IMR-90 (cell line): Measurements from ENCODE around the gene PAPLN. TPM values are rescaled to one million over a fixed set of nuclear protein-coding genes. Genes with fewer than 3 reads are reported as not detected.
A peak's percentile ranks its signal among the peaks of the same experiment; 100 is the strongest.

ENCODE experiments used
- ATAC-seq: fragments of 200-7000 bp; cut with Tn5 transposase; 2 replicates; pipeline ENCODE4 v1.9.1; 2020; ENCODE audit warnings: low read depth, mild to moderate bottlenecking, moderate library complexity
- BruUV-seq: library from RNA; stranded (reverse); fragments of 400-500 nt; replicated peaks from 2 replicates; lab custom pipeline; 2021; lab: Mats Ljungman, UMichigan
- CTCF ChIA-PET: fragments of 300-600 bp; formaldehyde crosslinking; extraction: SDS; loops from one replicate; lab custom pipeline; 2021; ENCODE audit warnings: antibody characterized with exemption; lab: Yijun Ruan, JAX
- POLR2A ChIA-PET: fragments of 300-600 bp; sonication (Branson Sonifier 250); formaldehyde crosslinking; loops from one replicate; lab custom pipeline; 2022; ENCODE audit warnings: antibody characterized with exemption; ENCODE audit not compliant: unreplicated experiment; lab: Charles Lee
- DNase-seq: peaks from one replicate; pipeline ENCODE4 v3.0.0; 2013
- H2AFZ ChIP-seq: replicated peaks from 2 replicates; pipeline ENCODE3; 2013; ENCODE audit warnings: low read length, mild to moderate bottlenecking; ENCODE audit not compliant: poor library complexity
- H2AK5ac ChIP-seq: 2 replicates; pipeline ENCODE4 v1.6.1; 2013; ENCODE audit warnings: low read depth, low read length, inconsistent platforms
- H2AK9ac ChIP-seq: replicated peaks from 2 replicates; pipeline ENCODE3; 2013; ENCODE audit warnings: mild to moderate bottlenecking, low read depth, low read length, moderate library complexity; ENCODE audit not compliant: poor library complexity
- H2BK120ac ChIP-seq: 2 replicates; pipeline ENCODE4 v1.6.1; 2013; ENCODE audit warnings: low read depth, low read length, inconsistent platforms
- H2BK15ac ChIP-seq: 3 replicates; pipeline ENCODE4 v1.6.1; 2013; ENCODE audit warnings: low read depth, low read length, inconsistent platforms
- H2BK20ac ChIP-seq: 2 replicates; pipeline ENCODE4 v1.6.1; 2013; ENCODE audit warnings: low read depth, mild to moderate bottlenecking, inconsistent platforms, low read length, moderate library complexity
- H2BK5ac ChIP-seq: 2 replicates; pipeline ENCODE4 v1.6.1; 2013; ENCODE audit warnings: mild to moderate bottlenecking, low read depth, low read length, inconsistent platforms; ENCODE audit not compliant: poor library complexity, severe bottlenecking
- H3K14ac ChIP-seq: replicated peaks from 2 replicates; pipeline ENCODE4 v1.6.1; 2013; ENCODE audit warnings: low read depth, low read length, inconsistent platforms
- H3K18ac ChIP-seq: 2 replicates; pipeline ENCODE4 v1.6.1; 2013; ENCODE audit warnings: low read depth, low read length, control low read depth
- H3K23ac ChIP-seq: 2 replicates; pipeline ENCODE4 v1.6.1; 2013; ENCODE audit warnings: low read depth, low read length, inconsistent platforms
- H3K27ac ChIP-seq: 2 replicates; pipeline ENCODE4 v1.5.1; 2013; ENCODE audit warnings: mild to moderate bottlenecking, control low read depth, low read length; ENCODE audit not compliant: insufficient read depth
- H3K27me3 ChIP-seq: 2 replicates; pipeline ENCODE4 v1.6.1; 2013; ENCODE audit warnings: low read length; ENCODE audit not compliant: control insufficient read depth, insufficient read depth
- H3K36me3 ChIP-seq: 2 replicates; pipeline ENCODE4 v1.6.1; 2013; ENCODE audit warnings: low read length, mixed read lengths; ENCODE audit not compliant: control insufficient read depth, insufficient read depth
- H3K4ac ChIP-seq: 2 replicates; pipeline ENCODE4 v1.6.1; 2013; ENCODE audit warnings: low read depth, low read length, inconsistent platforms
- H3K4me1 ChIP-seq: 2 replicates; pipeline ENCODE4 v1.6.1; 2013; ENCODE audit warnings: low read length, mixed read lengths; ENCODE audit not compliant: control insufficient read depth, insufficient read depth
- H3K4me2 ChIP-seq: 2 replicates; pipeline ENCODE4 v1.6.1; 2013; ENCODE audit warnings: low read depth, mild to moderate bottlenecking, control low read depth, low read length, moderate library complexity
- H3K4me3 ChIP-seq: 2 replicates; pipeline ENCODE4 v1.5.1; 2013; ENCODE audit warnings: low read depth, mild to moderate bottlenecking, control low read depth, low read length, moderate library complexity; ENCODE audit not compliant: insufficient read depth
- H3K56ac ChIP-seq: 2 replicates; pipeline ENCODE4 v1.6.1; 2013; ENCODE audit warnings: low read length, inconsistent platforms; ENCODE audit not compliant: insufficient read depth; ENCODE audit errors: extremely low read depth
- H3K79me1 ChIP-seq, 2 experiments: 2 replicates each; pipeline ENCODE4 v1.6.1; 2013; ENCODE audit warnings: low read length in 2 of 2, inconsistent platforms in 1 of 2, low read depth in 1 of 2
- H3K9ac ChIP-seq: 2 replicates; pipeline ENCODE4 v1.6.1; 2013; ENCODE audit warnings: low read depth, low read length, control low read depth
- H3K9me1 ChIP-seq: 2 replicates; pipeline ENCODE4 v1.6.1; 2013; ENCODE audit warnings: low read length, inconsistent platforms; ENCODE audit not compliant: insufficient read depth
- H3K9me3 ChIP-seq: 2 replicates; pipeline ENCODE4 v1.6.1; 2013; ENCODE audit warnings: low read length; ENCODE audit not compliant: control insufficient read depth, insufficient read depth
- H4K20me1 ChIP-seq: 2 replicates; pipeline ENCODE4 v1.6.1; 2013; ENCODE audit warnings: low read length, inconsistent platforms; ENCODE audit not compliant: insufficient read depth
- H4K5ac ChIP-seq: 2 replicates; pipeline ENCODE4 v1.6.1; 2013; ENCODE audit warnings: mild to moderate bottlenecking, low read depth, low read length, control low read depth
- H4K8ac ChIP-seq, 2 experiments: 2 replicates each; pipeline ENCODE4 v1.6.1; 2013; ENCODE audit warnings: low read depth in 2 of 2, low read length in 2 of 2, control low read depth in 1 of 2, inconsistent platforms in 1 of 2
- H4K91ac ChIP-seq: 2 replicates; pipeline ENCODE4 v1.6.1; 2013; ENCODE audit warnings: low read depth, low read length, inconsistent platforms; ENCODE audit not compliant: insufficient read depth
- MAFK ChIP-seq: IDR thresholded peaks from 2 replicates; pipeline ENCODE4 v1.6.1; 2012; ENCODE audit warnings: low read depth, low read length, improper control_type of control experiment
- WGBS, 2 experiments: methylation state at CpG; one replicate each; pipeline versions ENCODE4 v1.1.5 to v1.1.7; 2013; ENCODE audit warnings: missing lambda C conversion rate in 2 of 2; ENCODE audit not compliant: insufficient read length in 1 of 2; ENCODE audit errors: extremely low coverage in 2 of 2; 5-methylcytosine and 5-hydroxymethylcytosine counted together
- dilution Hi-C: fragments of 300-500 bp; cut with HindIII; formaldehyde crosslinking; loops from one replicate; pipeline ENCODE4 v1.14.3; 2018; ENCODE audit warnings: low sequenced_read_pairs; ENCODE audit not compliant: unreplicated experiment
- in situ Hi-C: fragments of 300-500 bp; cut with MboI; formaldehyde crosslinking; loops from 3 replicates; pipeline ENCODE4 v1.14.3; 2019; ENCODE audit warnings: low sequenced_read_pairs, inconsistent platforms, mixed read lengths
- intact Hi-C: fragments of 100-400 bp; cut with micrococcal nuclease; formaldehyde crosslinking; loops from 2 replicates; pipeline ENCODE4 v1.10.0; 2022
- polyA plus RNA-seq, 3 experiments: library from polyadenylated mRNA; depleted of rRNA; stranded (reverse); fragments of >200 nt; gene quantifications; 2 replicates each; pipeline ENCODE4 v1.2.3, GENCODE V29; 2012; ENCODE audit warnings: low replicate concordance in 1 of 3
- total RNA-seq: library from RNA; depleted of rRNA; stranded (reverse); fragments of >200 nt; gene quantifications from 2 replicates; pipeline ENCODE4 v1.2.3, GENCODE V29; 2012
- TF ChIP-seq, protein P1 (sequence below): conservative IDR thresholded peaks from 2 replicates; pipeline ENCODE4 v1.5.1; 2012; ENCODE audit warnings: mild to moderate bottlenecking, low read depth, low read length, improper control_type of control experiment

Gene PAPLN
- total and polyA plus RNA-seq, 2 of the 4 experiments (the other 2 are of a cell fraction) = 0.36 to 1.2 TPM

GRCh38 chr14:73249108-73249507 is 11.8 kb downstream of the PAPLN start:
- dilution Hi-C loops (no loop called here), intact Hi-C loops (no loop called here), in situ Hi-C loops (no loop called here)
- ATAC-seq (no peak), DNase-seq (no peak)
- no peak overlapping the region for H3K27ac ChIP-seq
- H2AK5ac ChIP-seq = no peak overlapping the region
- H2BK20ac ChIP-seq = no peak overlapping the region
- no peak overlapping the region for H3K14ac ChIP-seq
- no peak overlapping the region for H3K4ac ChIP-seq
- H2BK15ac ChIP-seq = no peak overlapping the region
- no peak overlapping the region for H2AK9ac ChIP-seq
- no peak overlapping the region for H3K56ac ChIP-seq
- H2AFZ ChIP-seq = no peak overlapping the region
- H2BK5ac ChIP-seq = no peak overlapping the region
- no peak overlapping the region for H4K5ac ChIP-seq
- no peak overlapping the region for H4K91ac ChIP-seq
- H3K4me1 ChIP-seq = no peaks in the 10 kb centered on the region
- H3K4me3 ChIP-seq = no peak overlapping the region
- WGBS, 2 experiments = no CpG with 5 or more reads among the region's 1 CpG
- H2BK120ac ChIP-seq = no peak overlapping the region
- peaks cover 0 to 8% of the 10 kb centered on the region in 2 experiments; a peak in 2 of 4 replicates for H3K79me1 ChIP-seq
- peaks cover 6% of the 10 kb centered on the region; the same call in 1 of the 2 replicates for H3K27me3 ChIP-seq
- H3K9me3 ChIP-seq = no peaks in the 10 kb centered on the region
- no TSS peak for BruUV-seq
- no peak overlapping the region for H3K23ac ChIP-seq
- no peaks in the 10 kb centered on the region for H3K36me3 ChIP-seq
- H4K8ac ChIP-seq = no peak overlapping the region
- no peak overlapping the region for H3K9ac ChIP-seq
- peaks cover 6% of the 10 kb centered on the region; the same call in 1 of the 2 replicates for H3K9me1 ChIP-seq
- H3K18ac ChIP-seq = no peak overlapping the region
- no peak overlapping the region for H3K4me2 ChIP-seq
- ChIA-PET CTCF (no interaction called here), POLR2A (no interaction called here)
- no peaks in the 10 kb centered on the region; the same call in 1 of the 2 replicates for H4K20me1 ChIP-seq
- peak; percentile 34; the same call in 1 of the 2 replicates for TF ChIP-seq MAFK
- TF ChIP-seq, protein P1, sequence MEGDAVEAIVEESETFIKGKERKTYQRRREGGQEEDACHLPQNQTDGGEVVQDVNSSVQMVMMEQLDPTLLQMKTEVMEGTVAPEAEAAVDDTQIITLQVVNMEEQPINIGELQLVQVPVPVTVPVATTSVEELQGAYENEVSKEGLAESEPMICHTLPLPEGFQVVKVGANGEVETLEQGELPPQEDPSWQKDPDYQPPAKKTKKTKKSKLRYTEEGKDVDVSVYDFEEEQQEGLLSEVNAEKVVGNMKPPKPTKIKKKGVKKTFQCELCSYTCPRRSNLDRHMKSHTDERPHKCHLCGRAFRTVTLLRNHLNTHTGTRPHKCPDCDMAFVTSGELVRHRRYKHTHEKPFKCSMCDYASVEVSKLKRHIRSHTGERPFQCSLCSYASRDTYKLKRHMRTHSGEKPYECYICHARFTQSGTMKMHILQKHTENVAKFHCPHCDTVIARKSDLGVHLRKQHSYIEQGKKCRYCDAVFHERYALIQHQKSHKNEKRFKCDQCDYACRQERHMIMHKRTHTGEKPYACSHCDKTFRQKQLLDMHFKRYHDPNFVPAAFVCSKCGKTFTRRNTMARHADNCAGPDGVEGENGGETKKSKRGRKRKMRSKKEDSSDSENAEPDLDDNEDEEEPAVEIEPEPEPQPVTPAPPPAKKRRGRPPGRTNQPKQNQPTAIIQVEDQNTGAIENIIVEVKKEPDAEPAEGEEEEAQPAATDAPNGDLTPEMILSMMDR = no peak
